ENCODE results near the gene ALOX15B.

The ALOX15B gene

DNA sequence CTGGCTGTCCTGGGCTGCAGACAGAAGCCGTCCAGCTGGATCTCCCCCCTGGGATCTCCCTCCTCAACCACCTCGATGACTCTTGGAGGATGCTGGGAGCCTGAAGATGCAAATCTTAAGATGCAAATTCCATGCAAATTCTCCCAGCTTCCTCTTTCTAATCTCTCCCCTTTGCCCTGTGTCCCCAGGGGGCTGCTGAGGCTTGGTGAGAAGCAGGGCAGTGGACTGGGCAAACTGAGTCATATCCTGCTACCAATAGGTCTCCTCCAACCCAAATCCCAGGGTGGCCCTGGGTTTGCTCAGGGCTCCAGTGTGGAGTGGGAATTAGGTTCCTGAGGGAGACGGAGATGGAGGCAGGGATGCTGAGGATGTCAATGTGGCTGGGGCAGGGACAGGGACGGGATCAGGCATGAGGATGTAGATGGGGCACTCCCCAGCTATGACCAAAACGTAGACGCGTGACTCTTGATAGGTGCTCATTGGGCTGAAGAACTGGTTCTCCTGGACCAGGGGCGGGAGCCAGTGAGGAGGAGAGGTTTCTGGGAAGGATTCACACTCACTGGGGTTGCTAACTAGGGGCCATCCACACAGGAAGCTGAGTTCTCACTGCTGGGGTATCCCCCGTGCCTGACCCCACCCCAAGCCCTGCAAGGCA is 52.3 kb downstream of the ALOX15B start:
- H3K79me2 ChIP-seq (ENCODE audit: low read length) = no peaks in the 10 kb centered on the region
- no peaks in the 10 kb centered on the region for H3K9me3 ChIP-seq (ENCODE audit: insufficient read depth, low read length)
- 0 out of 2 replicates have a peak overlapping the region, but pooled peaks have one; percentile 29 for H3K27ac ChIP-seq (ENCODE audit: low read length)
- peak overlapping the region; percentile 44; the same call in 1 of the 2 replicates for H3K9ac ChIP-seq (ENCODE audit: low read length)
- H3K36me3 ChIP-seq (replicated peaks; ENCODE audit: low read depth, low read length) = no peaks in the 10 kb centered on the region
- H3K27me3 ChIP-seq (ENCODE audit: low read depth, low read length) = peaks cover 6% of the 10 kb centered on the region; the same call in 1 of the 2 replicates
- H3K4me3 ChIP-seq (ENCODE audit: low read length) = peak overlapping the region; percentile 59
- H4K20me1 ChIP-seq (ENCODE audit: insufficient read depth, low read length) = no peaks in the 10 kb centered on the region
- H3K4me2 ChIP-seq (ENCODE audit: low read length) = peak overlapping the region; percentile 72
- H2AFZ ChIP-seq (ENCODE audit: low read depth, low read length) = no peak overlapping the region; the same call in 1 of the 2 replicates
- H3K4me1 ChIP-seq (ENCODE audit: low read length) = peaks cover 15% of the 10 kb centered on the region
- TF ChIP-seq EZH2phosphoT487 (IDR thresholded peaks at IDR 0.05; ENCODE audit: low read depth) (no peak), CTCF (IDR thresholded peaks at IDR 0.05; ENCODE audit: low read depth, low read length) (no peak)

GRCh38 chr17:8095361-8095760 is 56.5 kb downstream of the ALOX15B start:
- H3K27me3 ChIP-seq (ENCODE audit: low read depth, low read length) = no peaks in the 10 kb centered on the region
- no peak overlapping the region for H3K4me3 ChIP-seq (ENCODE audit: low read length)
- H3K79me2 ChIP-seq (ENCODE audit: low read length) = no peaks in the 10 kb centered on the region
- TF ChIP-seq EZH2phosphoT487 (IDR thresholded peaks at IDR 0.05; ENCODE audit: low read depth) = no peak
- TF ChIP-seq CTCF (IDR thresholded peaks at IDR 0.05; ENCODE audit: low read depth, low read length) = no peak
- no peak overlapping the region for H2AFZ ChIP-seq (ENCODE audit: low read depth, low read length)
- no peak overlapping the region for H3K9ac ChIP-seq (ENCODE audit: low read length)
- H3K9me3 ChIP-seq (ENCODE audit: insufficient read depth, low read length) = no peaks in the 10 kb centered on the region
- no peak overlapping the region for H3K27ac ChIP-seq (ENCODE audit: low read length)
- peaks cover 14% of the 10 kb centered on the region for H3K4me1 ChIP-seq (ENCODE audit: low read length)
- H3K36me3 ChIP-seq (replicated peaks; ENCODE audit: low read depth, low read length) = no peaks in the 10 kb centered on the region
- H4K20me1 ChIP-seq (ENCODE audit: insufficient read depth, low read length) = no peaks in the 10 kb centered on the region
- no peak overlapping the region for H3K4me2 ChIP-seq (ENCODE audit: low read length)

- TF ChIP-seq CTCF (IDR thresholded peaks at IDR 0.05; ENCODE audit: low read depth, low read length) (no peak), EZH2phosphoT487 (IDR thresholded peaks at IDR 0.05; ENCODE audit: low read depth) (no peak)
- H3K4me2 ChIP-seq (ENCODE audit: low read length) = no peak overlapping the region
- no peaks in the 10 kb centered on the region for H3K79me2 ChIP-seq (ENCODE audit: low read length)
These were observed 57.7 kb downstream of the ALOX15B start for GRCh38 chr17:8096541-8096940.

More at GRCh38 chr17:8096541-8096940, 57.7 kb downstream of the ALOX15B start:
- no peak overlapping the region for H3K27ac ChIP-seq (ENCODE audit: low read length)
- peaks cover 2% of the 10 kb centered on the region for H3K4me1 ChIP-seq (ENCODE audit: low read length)
- no peak overlapping the region for H2AFZ ChIP-seq (ENCODE audit: low read depth, low read length)
- no peaks in the 10 kb centered on the region for H3K9me3 ChIP-seq (ENCODE audit: insufficient read depth, low read length)
- H4K20me1 ChIP-seq (ENCODE audit: insufficient read depth, low read length) = no peaks in the 10 kb centered on the region
- H3K27me3 ChIP-seq (ENCODE audit: low read depth, low read length) = no peaks in the 10 kb centered on the region
- H3K4me3 ChIP-seq (ENCODE audit: low read length) = no peak overlapping the region
- H3K9ac ChIP-seq (ENCODE audit: low read length) = no peak overlapping the region
- H3K36me3 ChIP-seq (replicated peaks; ENCODE audit: low read depth, low read length) = no peaks in the 10 kb centered on the region
